ENCODE measurements around the gene BUD13. TPM values are rescaled to one million over a fixed set of nuclear protein-coding genes. Genes with fewer than 3 reads are reported as not detected.

The BUD13 gene
- polyA plus RNA-seq, 1 donor (not counting 4 experiments of a cell fraction or from before 2014, with no cell fraction given), result 12.6 TPM

- H3K9me1 ChIP-seq (ENCODE audit: control insufficient read depth, extremely low read depth, insufficient read depth, low read length), result no peaks in the 10 kb centered on the region
- peak overlapping the region; percentile 84 for H3K9ac ChIP-seq (ENCODE audit: control insufficient read depth, extremely low read depth, insufficient read depth, low read length)
- peak overlapping the region; percentile 74 for H3K27ac ChIP-seq (ENCODE audit: control insufficient read depth, insufficient read depth, low read length)
- DNase-seq (ENCODE audit: low read depth, low spot score) (no peak), FAIRE-seq (no peak)
- H3K27me3 ChIP-seq (ENCODE audit: control insufficient read depth, extremely low read depth, insufficient read depth, low read length), result no peaks in the 10 kb centered on the region
- H3K36me3 ChIP-seq (ENCODE audit: control insufficient read depth in 2 of 2, extremely low read depth in 1 of 2, insufficient read depth in 2 of 2, low read length in 2 of 2), result peaks cover 21 to 28% of the 10 kb centered on the region in 2 experiments
- peaks cover 15% of the 10 kb centered on the region for H3K79me2 ChIP-seq (ENCODE audit: control insufficient read depth, insufficient read depth, low read length)
- no peak for TF ChIP-seq EZH2 (IDR thresholded peaks at IDR 0.05; ENCODE audit: low read length)
- no peaks in the 10 kb centered on the region for H4K20me1 ChIP-seq (ENCODE audit: control insufficient read depth, extremely low read depth, insufficient read depth, low read length)
- dilution Hi-C loops (cut with MboI; ENCODE audit: extremely low pct_ligation_motif_present, low sequenced_read_pairs), result no loop called here
- peak overlapping the region; percentile 88 to 90 (median 89) for H3K4me3 ChIP-seq (ENCODE audit: control insufficient read depth in 2 of 3, extremely low read depth in 1 of 3, insufficient read depth in 2 of 3, low read depth in 1 of 3, low read length in 3 of 3)
- peak overlapping the region; percentile 97 for H3K4me2 ChIP-seq (ENCODE audit: control insufficient read depth, extremely low read depth, insufficient read depth, low read depth, low read length)
- peak overlapping the region; percentile 98 for H2AFZ ChIP-seq (ENCODE audit: control insufficient read depth, low read length)
- no peaks in the 10 kb centered on the region for H3K9me3 ChIP-seq (ENCODE audit: control insufficient read depth, low read depth, low read length)
- peaks cover 23% of the 10 kb centered on the region for H3K4me1 ChIP-seq (ENCODE audit: control insufficient read depth, extremely low read depth, insufficient read depth, low read length)
These were observed 15.7 kb upstream of the BUD13 start for GRCh38 chr11:116788534-116788933.

- Histone ChIP-seq H3K9ac (ENCODE audit: control insufficient read depth, extremely low read depth, insufficient read depth, low read length) (peak within 1 kb of the TSS; percentile 84), H3K4me2 (ENCODE audit: control insufficient read depth, extremely low read depth, insufficient read depth, low read depth, low read length) (peak within 1 kb of the TSS; percentile 97), H3K27ac (ENCODE audit: control insufficient read depth, insufficient read depth, low read length) (peak within 1 kb of the TSS; percentile 74), H3K79me2 (ENCODE audit: control insufficient read depth, insufficient read depth, low read length) (peaks cover 15% of the 10 kb centered on the region), H2AFZ (ENCODE audit: control insufficient read depth, low read length) (peak within 1 kb of the TSS; percentile 98), H4K20me1 (ENCODE audit: control insufficient read depth, extremely low read depth, insufficient read depth, low read length) (no peaks in the 10 kb centered on the region), H3K9me1 (ENCODE audit: control insufficient read depth, extremely low read depth, insufficient read depth, low read length) (no peaks in the 10 kb centered on the region), H3K36me3 (ENCODE audit: control insufficient read depth in 2 of 2, extremely low read depth in 1 of 2, insufficient read depth in 2 of 2, low read length in 2 of 2) (peaks cover 26 to 34% of the 10 kb centered on the region in 2 experiments), H3K4me3 (ENCODE audit: control insufficient read depth in 2 of 3, extremely low read depth in 1 of 3, insufficient read depth in 2 of 3, low read depth in 1 of 3, low read length in 3 of 3) (peak within 1 kb of the TSS; percentile 88 to 90 (median 89)), H3K27me3 (ENCODE audit: control insufficient read depth, extremely low read depth, insufficient read depth, low read length) (no peaks in the 10 kb centered on the region), H3K9me3 (ENCODE audit: control insufficient read depth, low read depth, low read length) (no peaks in the 10 kb centered on the region), H3K4me1 (ENCODE audit: control insufficient read depth, extremely low read depth, insufficient read depth, low read length) (peaks cover 23% of the 10 kb centered on the region)
- no peak for FAIRE-seq
- dilution Hi-C loops (cut with MboI; ENCODE audit: extremely low pct_ligation_motif_present, low sequenced_read_pairs), result no loop called here
- TF ChIP-seq EZH2 (IDR thresholded peaks at IDR 0.05; ENCODE audit: low read length) (no peak), CTCF (optimal IDR thresholded peaks at IDR 0.05 in 1 of 3, IDR thresholded peaks at IDR 0.05 in 1 of 3, conservative IDR thresholded peaks at IDR 0.05 in 1 of 3; ENCODE audit: extremely low read depth in 1 of 3, insufficient read depth in 2 of 3, low read length in 3 of 3) (no peak)
- no peak for DNase-seq (ENCODE audit: low read depth, low spot score)
These were observed 15.1 kb upstream of the BUD13 start, which contains the start of gene ZPR1 for GRCh38 chr11:116787786-116788486. TSS of gene ZPR1 (minus strand) at chr11:116788023. CDS start at chr11:116787990, 33 bp downstream.
